Inferior parietal cortex (tissue), 1 donor: ENCODE data around the gene RPIA.
"Not testable (repeated sequence)": the region's sequence is repeated elsewhere in the genome, so short reads cannot be mapped to it uniquely, and the experiment has no call there.

Experiments
- DNase-seq: peaks from one replicate; pipeline ENCODE4 v3.0.0-alpha.2; 2016; ENCODE audit errors: extremely low spot score

The RPIA gene

GRCh38 chr2:88691339-88692183, at the start of gene RPIA:
RPIA (plus strand) TSS chr2:88691673; CDS start chr2:88691699, 26 bp downstream.
- peak; percentile 99 for DNase-seq

GRCh38 chr2:88642278-88642677, 49.2 kb upstream of the RPIA start:
- DNase-seq = no peak

- not testable (repeated sequence) for DNase-seq
Observed at GRCh38 chr2:88645291-88645882, 46.1 kb upstream of the RPIA start.

GRCh38 chr2:88651646-88652045, 39.8 kb upstream of the RPIA start:
- DNase-seq = no peak

- no peak for DNase-seq
Observed at GRCh38 chr2:88654714-88655113, 36.8 kb upstream of the RPIA start.

- DNase-seq = no peak
Observed at GRCh38 chr2:88656690-88657089, 34.8 kb upstream of the RPIA start.

- no peak for DNase-seq
Observed at GRCh38 chr2:88657131-88657530, 34.3 kb upstream of the RPIA start.

- DNase-seq = no peak
Observed at GRCh38 chr2:88658326-88658725, 33.1 kb upstream of the RPIA start.

- no peak for DNase-seq
Observed at GRCh38 chr2:88658881-88659537, 32.5 kb upstream of the RPIA start.

GRCh38 chr2:88659538-88659915, 31.9 kb upstream of the RPIA start:
- DNase-seq = no peak

- no peak for DNase-seq
Observed at GRCh38 chr2:88660622-88661021, 30.9 kb upstream of the RPIA start.

GRCh38 chr2:88666576-88666975, 24.9 kb upstream of the RPIA start:
- DNase-seq = no peak

GRCh38 chr2:88667219-88667618, 24.3 kb upstream of the RPIA start:
- no peak for DNase-seq

GRCh38 chr2:88668862-88669261, 22.6 kb upstream of the RPIA start:
- no peak for DNase-seq

GRCh38 chr2:88669482-88670214, 21.8 kb upstream of the RPIA start:
- peak; percentile 26 for DNase-seq

GRCh38 chr2:88671786-88672427, 19.6 kb upstream of the RPIA start:
- DNase-seq = peak; percentile 72

GRCh38 chr2:88673363-88673762, 18.1 kb upstream of the RPIA start:
- no peak for DNase-seq

- no peak for DNase-seq
Observed at GRCh38 chr2:88680266-88680902, 11.1 kb upstream of the RPIA start.

- no peak for DNase-seq
Observed at GRCh38 chr2:88680916-88681315, 10.6 kb upstream of the RPIA start.

GRCh38 chr2:88683160-88684021, 8.1 kb upstream of the RPIA start:
- DNase-seq = no peak
